Stimulated activated CD8-positive, alpha-beta memory T cell treated with anti-CD3 and anti-CD28 coated beads, Interleukin-15, amount 100 ng/mL, for 48 hours (primary cell): ENCODE results near the gene DDX28.
A peak's percentile ranks its signal among the peaks of the same experiment; 100 is the strongest.
"Not testable (repeated sequence)": the region's sequence is repeated elsewhere in the genome, so short reads cannot be mapped to it uniquely, and the experiment has no call there.

ENCODE experiments used
- DNase-seq, 2 donors: peaks; one replicate each; pipeline ENCODE4 v3.0.0-alpha.2; 2020; ENCODE audit warnings: low read depth in 2 of 2

DDX28 gene

DNA sequence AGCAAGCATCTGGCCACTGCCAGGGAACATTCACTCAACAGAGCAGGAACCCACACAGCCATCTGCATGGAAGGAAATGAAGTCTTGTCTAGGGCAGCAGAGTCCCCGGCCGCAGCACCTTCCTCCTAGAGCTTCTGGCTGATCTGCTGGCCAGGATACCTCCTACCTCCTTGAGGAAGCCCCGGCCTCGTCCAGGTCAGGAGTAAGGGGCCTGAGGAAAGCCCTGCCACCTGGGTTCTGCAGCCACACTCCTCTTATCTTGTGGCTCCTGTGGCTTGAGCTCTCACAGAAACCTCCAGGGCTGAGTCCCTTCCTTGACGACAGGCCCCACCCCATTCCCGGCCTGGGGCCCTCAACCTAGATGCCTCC lies 29.0 kb downstream of the DDX28 start:
- DNase-seq = not testable (repeated sequence)

DNA sequence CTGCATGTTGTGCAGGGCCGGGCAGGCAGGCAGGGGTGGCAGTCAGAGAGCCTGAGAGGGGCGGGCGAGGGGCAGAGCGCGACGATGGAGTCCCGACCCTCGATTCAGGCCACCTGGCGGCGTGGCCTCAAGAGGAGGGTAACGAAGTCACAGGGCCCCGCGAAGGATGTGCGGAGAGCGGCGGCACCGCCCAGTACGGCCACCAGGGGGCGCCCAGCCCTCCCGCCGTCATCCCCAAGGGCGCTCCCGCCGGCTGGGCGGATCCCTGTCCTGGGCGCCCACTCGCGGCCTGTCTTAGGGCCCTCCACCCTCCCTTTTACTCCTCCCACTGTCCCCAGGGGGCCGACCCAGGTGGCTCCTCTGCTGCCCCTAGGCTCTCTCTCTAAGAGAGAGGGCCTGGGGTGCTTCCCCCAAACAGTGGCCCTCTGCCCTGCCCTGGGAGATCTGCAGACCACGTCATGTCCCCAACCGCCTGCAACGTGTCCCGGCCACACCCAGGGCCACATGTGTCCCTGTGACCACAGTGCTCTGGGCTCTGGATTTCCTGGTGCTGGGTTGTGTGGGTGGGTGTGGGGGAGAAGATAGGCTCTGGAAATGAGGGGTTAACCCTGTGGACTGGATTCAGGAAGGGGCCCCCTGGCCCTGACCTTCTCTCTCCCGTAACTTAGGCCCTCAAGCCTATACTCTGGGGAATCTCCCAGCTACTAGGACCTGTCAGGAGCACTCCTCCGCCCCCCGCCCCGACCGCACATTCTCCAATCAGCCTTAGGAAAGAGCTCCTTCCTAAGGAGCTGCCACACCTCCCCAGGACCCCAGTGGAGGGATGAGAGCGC lies 29.6 kb downstream of the DDX28 start:
- DNase-seq = peak; percentile 78 to 83

DNA sequence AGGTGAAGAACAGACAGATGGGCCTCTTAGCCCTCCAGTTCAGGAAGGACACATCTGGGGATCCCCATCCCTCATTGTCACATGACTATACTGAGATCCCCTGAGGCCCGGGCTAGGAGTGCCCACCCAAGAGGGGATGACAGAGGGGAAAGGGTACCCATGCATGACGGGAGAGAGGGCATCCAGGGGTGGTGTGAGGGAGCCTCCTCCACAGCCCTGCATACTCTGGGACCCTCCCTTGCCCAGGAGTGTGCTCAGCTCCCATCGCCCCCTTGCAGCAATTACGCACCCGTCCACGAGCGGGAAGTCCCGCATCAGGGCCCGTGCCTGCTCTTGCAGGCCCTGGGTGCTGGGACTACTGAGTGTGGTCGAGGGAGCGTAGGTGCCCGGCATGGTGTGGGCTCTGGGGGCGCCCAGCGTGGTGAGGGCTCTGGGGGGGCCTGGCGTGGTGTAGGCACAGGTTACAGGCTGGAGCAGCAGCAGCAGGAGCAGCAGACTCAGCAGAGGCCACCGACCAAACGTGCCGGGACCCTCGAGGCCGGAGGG lies 30.3 kb downstream of the DDX28 start:
- no peak for DNase-seq

DNA sequence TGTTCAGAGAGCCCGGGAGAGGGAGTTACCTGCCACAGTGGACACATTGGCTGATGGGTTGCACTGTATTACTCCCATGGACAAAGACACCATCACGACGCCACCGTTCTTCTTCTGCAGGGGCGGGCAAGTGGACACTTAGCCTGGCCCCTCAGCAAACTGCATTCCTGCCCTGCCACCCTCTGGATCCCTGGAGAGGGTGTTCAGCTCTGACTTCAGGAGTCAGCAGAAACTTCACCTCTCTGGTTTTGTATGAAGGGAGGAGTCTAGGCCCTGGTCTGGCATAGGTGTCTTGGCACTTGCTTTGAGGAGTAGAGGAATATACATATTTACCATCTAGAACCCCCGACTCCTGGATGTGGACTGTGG lies 33.0 kb downstream of the DDX28 start:
- DNase-seq = no peak

DNA sequence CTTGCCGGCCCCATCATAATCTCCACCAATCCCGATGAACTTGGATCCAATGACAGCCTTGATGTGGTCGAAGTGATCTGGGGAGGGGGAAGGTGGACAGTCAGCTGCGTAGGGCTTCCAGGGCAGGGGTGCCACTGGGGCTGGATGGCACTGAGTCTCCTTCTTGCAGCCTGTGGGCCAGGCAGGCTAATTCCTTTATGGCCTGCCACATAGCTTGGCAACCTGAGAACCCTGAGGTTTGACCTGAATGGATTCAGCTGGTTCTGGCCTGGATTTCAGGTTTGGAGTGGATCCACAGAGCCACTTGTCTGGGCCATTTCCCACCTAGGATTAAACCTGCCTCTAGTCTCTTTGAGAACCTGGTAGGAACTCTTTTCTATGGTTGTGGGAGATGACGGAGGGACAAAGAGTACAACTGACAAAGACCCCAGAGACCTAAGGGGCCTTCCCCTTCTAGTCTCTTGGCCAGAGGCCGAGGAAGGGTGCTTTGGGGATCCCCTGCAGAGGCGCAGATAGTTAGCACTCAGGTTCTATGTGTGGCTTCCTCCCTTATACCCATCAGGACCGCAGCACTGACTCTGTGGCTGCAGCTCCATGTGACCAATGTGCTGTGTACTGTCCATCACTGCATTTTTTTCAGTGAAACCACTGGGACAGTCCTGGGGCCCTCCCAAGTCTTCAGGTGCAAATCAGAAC lies 33.6 kb downstream of the DDX28 start:
- DNase-seq = no peak

DNA sequence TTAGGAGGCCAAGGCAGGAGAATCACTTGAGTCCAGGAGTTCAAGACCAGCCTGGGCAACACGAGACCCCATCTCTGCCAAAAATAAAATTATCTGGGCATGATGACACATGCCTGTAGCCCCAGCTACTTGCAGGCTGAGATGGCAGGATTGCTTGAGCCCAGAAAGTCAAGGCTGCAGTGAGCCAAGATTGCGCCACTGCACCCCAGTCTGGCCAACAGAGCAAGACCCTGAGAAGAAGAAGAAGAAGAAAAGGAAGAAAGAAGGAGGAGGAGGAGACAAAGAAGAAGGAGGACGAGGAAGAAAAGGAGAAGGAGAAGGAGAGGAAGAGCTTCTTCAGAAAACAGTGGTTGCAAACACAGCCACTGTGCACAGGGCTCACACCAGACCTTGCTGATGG lies 34.4 kb downstream of the DDX28 start:
- no peak for DNase-seq

DNA sequence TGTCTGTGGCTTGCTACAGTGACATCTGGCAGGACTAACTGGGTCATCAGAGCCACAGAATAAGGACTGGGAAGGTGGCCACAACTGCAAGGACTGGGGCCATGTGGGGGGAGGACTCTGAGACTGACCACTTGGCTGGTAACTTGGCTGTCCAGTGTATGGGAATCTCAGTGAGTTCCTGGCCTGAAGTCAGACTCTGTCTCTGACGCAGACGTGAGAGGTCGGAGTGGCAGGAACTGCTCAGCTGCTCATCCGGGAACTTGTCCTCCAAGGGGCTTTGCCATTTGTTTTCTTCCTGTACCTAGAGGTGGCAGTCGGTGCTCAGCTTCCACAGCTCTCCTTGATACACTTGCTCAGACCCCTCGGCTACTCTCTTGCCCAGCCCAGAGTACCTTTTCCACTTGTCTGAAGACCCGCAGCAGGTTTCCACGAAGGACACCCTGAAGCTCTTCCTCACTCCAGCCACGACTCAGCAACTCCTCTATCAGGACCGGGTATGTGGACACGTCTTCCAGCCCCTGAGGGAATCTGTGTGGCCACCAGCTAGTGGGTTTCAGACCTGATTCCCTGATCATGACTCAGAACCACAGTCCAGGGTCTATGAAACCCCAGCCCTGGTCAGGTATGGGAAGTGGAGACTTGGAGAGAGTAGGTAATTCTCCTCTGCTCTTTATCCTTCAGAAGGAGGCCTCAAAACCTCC lies 35.4 kb downstream of the DDX28 start:
- no peak for DNase-seq

DNA sequence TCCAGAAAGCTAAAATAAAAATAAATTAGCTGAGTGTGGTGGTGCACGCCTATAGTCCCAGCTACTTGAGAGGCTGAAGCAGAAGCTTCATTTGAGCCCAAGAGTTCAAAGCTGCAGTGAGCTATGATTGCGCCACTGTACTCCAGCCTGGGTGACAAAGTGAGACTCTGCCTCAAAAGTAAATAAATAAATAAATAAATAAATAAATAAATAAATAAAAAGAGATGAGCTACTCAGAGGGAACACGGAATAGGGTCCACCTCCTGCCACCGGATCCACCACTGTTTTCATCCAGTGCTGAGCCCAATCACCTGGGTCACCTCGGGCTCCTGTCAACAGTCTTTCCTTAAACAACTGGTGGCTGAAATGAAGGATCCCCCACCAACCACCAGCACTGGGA lies 36.1 kb downstream of the DDX28 start:
- DNase-seq = no peak

DNA sequence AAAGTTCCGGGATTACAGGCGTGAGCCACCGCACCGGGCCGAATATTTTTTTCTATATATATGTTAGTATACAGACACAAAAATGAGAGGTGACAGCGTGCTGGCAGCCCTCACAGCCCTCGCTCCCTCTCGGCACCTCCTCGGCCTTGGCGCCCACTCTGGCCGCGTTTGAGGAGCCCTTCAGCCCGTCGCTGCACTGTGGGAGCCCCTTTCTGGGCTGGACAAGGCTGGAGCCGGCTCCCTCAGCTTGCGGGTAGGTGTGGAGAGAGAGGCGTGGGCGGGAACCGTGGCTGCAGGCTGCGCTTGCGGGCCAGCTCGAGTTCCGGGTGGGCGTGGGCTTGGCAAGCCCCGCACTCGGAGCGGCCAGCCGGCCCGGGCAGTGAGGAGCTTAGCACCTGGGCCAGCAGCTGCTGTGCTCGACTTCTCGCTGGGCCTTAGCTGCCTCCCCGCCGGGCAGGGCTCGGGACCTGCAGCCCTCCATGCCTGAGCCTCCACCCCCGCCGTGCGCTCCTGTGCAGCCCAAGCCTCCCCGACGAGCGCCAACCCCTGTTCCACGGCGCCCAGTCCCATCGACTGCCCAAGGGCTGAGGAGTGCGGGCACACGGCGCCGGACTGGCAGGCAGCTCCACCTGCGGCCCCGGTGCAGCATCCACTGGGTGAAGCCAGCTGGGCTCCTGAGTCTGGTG lies 40.9 kb downstream of the DDX28 start:
- DNase-seq = no peak

DNA sequence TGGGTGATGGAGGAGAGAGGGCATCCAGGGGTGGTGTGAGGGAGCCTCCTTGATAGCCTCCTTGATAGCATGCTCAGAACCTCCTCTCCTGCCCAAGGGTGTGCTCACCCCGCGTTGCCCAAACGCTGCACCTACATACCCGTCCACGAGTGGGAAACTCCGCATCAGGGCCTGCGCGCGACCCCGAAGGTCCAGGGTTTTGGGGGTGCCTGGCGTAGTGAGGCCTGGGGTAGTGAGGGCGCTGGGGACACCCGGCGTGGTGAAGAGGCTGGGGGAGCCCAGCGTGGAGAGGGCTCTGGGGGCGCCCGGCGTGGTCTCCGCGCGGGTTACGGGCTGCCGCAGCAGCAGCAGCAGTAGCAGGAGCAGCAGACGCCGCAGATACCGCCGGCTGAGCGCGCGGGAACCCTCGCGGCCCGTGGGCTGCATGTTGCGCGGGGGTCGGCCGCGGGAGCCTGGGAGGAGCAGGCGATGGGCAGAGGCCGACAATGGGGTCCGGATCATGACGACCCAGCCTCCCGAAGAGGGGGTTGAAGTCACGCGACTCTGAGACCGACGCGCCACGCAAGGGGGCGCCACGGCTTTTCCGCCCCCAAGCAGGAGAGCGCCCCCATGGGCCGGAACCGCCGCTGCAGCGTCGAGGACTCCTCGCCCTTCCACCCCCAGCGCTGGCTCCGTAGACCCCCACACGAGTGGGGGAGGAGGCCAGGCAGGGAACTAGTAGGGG lies 42.9 kb downstream of the DDX28 start, which contains the start of gene DPEP3:
Gene DPEP3 (minus strand): TSS at position 545 of the 724 bp plus-strand sequence. CDS start 119 bp downstream, at position 426.
- no peak for DNase-seq

DNA sequence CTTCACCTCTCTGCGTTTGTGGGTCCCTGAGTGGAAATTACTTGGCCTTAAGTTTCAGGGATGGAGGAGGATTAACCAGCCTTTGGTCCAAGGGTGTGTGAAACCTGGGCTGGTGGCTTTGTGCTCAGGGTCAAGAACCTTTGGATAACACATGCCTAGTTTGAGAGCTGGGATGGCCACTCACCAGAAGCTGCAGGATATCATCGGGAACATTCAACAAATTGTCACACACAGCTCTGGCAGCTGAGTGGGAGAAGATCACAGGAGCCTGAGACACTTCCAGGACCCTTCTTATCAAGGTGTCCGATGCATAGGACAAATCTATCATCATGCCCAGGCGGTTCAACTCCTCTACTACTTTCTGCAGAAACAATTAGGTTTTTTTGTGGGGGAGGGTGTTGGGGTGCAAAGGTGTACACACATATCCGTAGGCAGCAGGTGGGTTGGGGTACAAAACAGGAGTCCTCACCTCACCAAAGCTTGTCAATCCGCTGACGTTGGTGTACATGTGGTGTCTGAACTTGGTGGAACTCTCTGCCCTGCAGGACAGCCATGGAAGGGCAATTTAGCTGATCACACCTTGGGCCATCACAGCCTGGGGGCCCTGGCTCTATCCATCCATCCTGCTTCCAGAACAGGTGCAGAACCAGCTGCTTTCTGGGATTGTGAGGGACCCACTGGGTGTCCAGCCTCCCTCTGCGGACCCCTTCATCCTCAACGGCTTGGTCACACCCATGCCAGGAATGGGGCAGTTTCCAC lies 45.4 kb downstream of the DDX28 start:
- DNase-seq = no peak

DNA sequence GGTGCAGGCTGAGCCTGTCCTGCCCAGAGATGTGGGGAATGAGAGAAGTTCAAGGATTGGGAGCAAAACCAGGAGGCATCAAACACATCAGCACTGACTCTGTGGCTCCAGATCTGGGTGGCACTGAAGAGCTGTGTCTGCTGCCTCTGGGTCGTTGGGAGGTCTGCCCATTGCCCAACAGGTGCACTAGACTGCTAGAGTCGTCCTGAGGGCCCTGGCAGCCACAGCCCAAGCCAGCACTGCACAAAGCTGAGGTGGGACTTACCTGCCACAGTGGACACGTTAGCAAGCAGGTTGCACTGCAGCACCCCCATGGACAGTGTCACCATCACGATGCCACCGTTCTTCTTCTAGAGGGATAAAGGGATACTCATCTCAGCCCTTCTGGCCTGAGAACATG lies 46.0 kb downstream of the DDX28 start:
- DNase-seq = no peak

DNA sequence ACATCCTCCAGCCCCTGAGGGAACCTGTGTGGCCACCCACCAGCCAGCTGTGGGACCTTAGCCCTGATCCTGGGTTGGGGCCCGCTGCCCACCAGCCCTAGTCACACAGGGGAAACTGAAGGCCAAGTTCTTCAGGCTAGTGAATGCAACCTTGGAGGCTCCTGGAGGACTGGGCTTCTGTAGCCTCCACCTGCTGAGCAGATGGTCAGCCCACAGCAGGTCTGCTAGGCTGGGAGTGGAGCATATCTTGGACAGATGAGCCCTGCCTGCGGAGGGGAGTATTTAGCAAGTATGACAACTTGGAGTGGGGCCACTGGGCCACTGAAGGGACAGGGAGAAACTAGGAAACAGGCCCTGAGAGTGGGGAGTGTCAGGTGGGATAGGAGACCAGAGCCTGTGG lies 46.8 kb downstream of the DDX28 start:
- DNase-seq = no peak

DNA sequence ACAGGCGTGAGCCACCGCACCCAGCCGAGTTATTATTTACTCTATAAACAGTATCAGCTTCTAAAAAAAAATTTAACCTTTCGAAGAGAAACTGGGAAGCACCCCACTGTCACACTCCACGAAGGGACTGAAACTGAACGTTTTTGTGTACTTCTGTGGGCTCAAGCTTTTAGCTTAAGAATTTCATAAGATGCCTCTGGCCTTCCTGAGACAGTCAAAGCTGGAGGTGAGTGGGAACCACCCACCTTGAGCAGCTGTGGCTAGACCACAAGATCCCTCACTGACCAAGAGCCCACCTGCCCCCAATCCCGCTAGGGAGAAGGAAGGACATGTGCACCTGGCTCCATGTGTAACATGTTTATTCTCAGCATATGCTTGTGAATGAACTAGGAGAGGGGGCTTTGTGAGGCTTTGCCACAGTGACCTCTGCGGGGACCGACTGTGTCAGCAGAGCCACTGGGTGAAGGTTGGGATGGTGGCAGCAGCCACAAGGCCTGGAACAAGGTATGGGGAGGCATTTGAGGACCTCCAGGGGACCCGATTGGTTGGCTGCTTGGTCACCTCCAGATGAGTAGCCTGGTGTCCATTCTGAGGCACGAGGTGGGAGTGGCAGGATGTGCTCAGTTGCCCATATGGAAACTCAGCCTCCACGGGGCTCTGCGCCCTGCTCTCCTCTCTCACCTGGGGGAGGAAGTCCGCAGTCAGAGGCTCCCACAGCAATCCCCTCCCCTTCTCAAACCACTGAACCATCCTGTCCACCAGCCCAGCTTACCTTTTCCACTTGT lies 47.5 kb downstream of the DDX28 start:
- DNase-seq = no peak

DNA sequence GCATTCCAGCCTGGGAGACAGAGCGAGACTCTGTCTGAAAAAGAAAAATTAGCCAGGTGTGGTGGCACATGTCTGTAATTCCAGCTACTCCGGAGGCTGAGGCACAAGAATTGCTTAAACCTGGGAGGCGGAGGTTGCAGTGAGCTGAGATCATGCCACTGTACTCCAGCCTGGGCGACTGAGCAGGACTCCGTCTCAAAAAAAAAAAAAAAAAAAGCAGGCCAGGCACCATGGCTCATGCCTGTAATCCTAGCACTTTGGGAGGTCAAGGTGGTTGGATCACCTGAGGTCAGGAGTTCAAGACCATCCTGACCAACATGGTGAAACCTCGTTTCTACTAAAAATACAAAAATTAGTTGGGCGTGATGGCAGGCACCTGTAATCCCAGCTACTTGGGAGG lies 50.7 kb downstream of the DDX28 start:
- not testable (repeated sequence) for DNase-seq

DNA sequence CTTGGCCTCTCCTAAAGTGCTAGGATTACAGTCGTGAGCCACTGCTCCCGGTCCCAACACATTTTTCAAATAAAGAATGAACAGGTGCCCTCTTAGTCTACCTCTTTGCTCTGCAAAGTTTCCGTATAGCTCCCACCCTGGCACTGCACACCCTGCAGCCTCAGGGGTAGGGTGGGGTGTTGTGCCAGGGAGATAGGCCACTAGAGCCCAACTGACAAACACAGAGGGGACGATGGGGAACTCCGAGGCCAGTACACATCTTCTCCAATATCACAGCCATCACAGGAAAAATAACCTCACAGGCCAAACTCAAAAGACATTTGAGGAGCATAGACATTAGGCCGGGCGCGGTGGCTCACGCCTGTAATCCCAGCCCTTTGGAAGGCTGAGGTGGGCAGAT lies 51.9 kb downstream of the DDX28 start:
- no peak for DNase-seq
